SK-N-SH (cell line): ENCODE results near the gene GPATCH1. TPM values are rescaled to one million over a fixed set of nuclear protein-coding genes. Genes with fewer than 3 reads are reported as not detected.

Experiments used
- CTCF ChIA-PET: fragments of 300-600, 350-600 bp; formaldehyde crosslinking; extraction: SDS; loops from one replicate; lab custom pipeline; 2021; lab: Yijun Ruan, JAX
- POLR2A ChIA-PET: fragments of 350-600 bp; sonication (Branson Sonifier 250); formaldehyde crosslinking; extraction: SDS; loops from one replicate; lab custom pipeline; 2020; ENCODE audit warnings: antibody characterized with exemption, inconsistent platforms; lab: Yijun Ruan, JAX
- DNase-seq: peaks from one replicate; pipeline ENCODE4 v3.0.0; 2012
- H2AFZ ChIP-seq: fragments of 200-600 bp; sonication (generic); 2 replicates; pipeline ENCODE4 v1.8.1; 2016; ENCODE audit warnings: antibody characterized with exemption, mild to moderate bottlenecking, low read depth
- H3F3A ChIP-seq: fragments of 200-600 bp; sonication (generic); replicated peaks from 2 replicates; pipeline ENCODE3; 2016; ENCODE audit warnings: antibody characterized with exemption, mild to moderate bottlenecking; ENCODE audit not compliant: insufficient read depth
- H3K27ac ChIP-seq, 2 experiments: fragments of 200-500 bp in 1 of 2; fragments of 200-600 bp in 1 of 2; sonication (Bioruptor generic) in 1 of 2; sonication (generic), shearing (Covaris generic) in 1 of 2; 2 replicates each; pipeline versions ENCODE4 v1.5.1 to v1.6.1; 2014 to 2016; ENCODE audit warnings: low read depth in 2 of 2, inconsistent platforms in 1 of 2, low read length in 1 of 2, mild to moderate bottlenecking in 1 of 2, mixed read lengths in 1 of 2
- H3K27me3 ChIP-seq: fragments of 200-600 bp; sonication (generic), shearing (Covaris generic); 2 replicates; pipeline ENCODE4 v1.6.1; 2016; ENCODE audit warnings: mixed run types; ENCODE audit not compliant: insufficient read depth
- H3K36me3 ChIP-seq, 2 experiments: fragments of 200-500 bp in 1 of 2; fragments of 200-600 bp in 1 of 2; sonication (Bioruptor generic) in 1 of 2; sonication (generic) in 1 of 2; replicated peaks in 1 of 2; 2 replicates each; pipeline versions ENCODE3 to v1.5.1; 2014 to 2016; ENCODE audit warnings: low read length in 1 of 2, mild to moderate bottlenecking in 1 of 2; ENCODE audit not compliant: insufficient read depth in 2 of 2, control insufficient read depth in 1 of 2
- H3K4me1 ChIP-seq, 2 experiments: fragments of 200-500 bp in 1 of 2; fragments of 200-600 bp in 1 of 2; sonication (Bioruptor generic) in 1 of 2; sonication (generic), shearing (Covaris generic) in 1 of 2; 2 replicates each; pipeline versions ENCODE4 v1.5.1 to v1.6.1; 2014 to 2016; ENCODE audit warnings: low read depth in 1 of 2, low read length in 1 of 2, mixed run types in 1 of 2; ENCODE audit not compliant: insufficient read depth in 2 of 2, control insufficient read depth in 1 of 2
- H3K4me2 ChIP-seq: fragments of 200-600 bp; sonication (generic), shearing (Covaris generic); 2 replicates; pipeline ENCODE4 v1.6.1; 2017; ENCODE audit warnings: mixed run types
- H3K4me3 ChIP-seq, 2 experiments: fragments of 200-500 bp in 1 of 2; fragments of 200-600 bp in 1 of 2; sonication (Bioruptor generic) in 1 of 2; sonication (generic), shearing (Covaris generic) in 1 of 2; 2 replicates each; pipeline versions ENCODE4 v1.5.1 to v1.8.1; 2014 to 2016; ENCODE audit warnings: low read depth in 2 of 2, inconsistent platforms in 1 of 2, low read length in 1 of 2, mild to moderate bottlenecking in 1 of 2, mixed read lengths in 1 of 2, moderate library complexity in 1 of 2
- H3K79me2 ChIP-seq: fragments of 200-600 bp; sonication (generic); 2 replicates; pipeline ENCODE4 v1.8.1; 2017; ENCODE audit warnings: mild to moderate bottlenecking; ENCODE audit not compliant: insufficient read depth
- H3K9ac ChIP-seq: fragments of 200-600 bp; sonication (generic); 2 replicates; pipeline ENCODE4 v1.6.1; 2017; ENCODE audit warnings: mixed run types
- H3K9me2 ChIP-seq: fragments of 200-600 bp; sonication (generic); 2 replicates; pipeline ENCODE4 v1.6.1; 2017; ENCODE audit warnings: mixed run types
- H3K9me3 ChIP-seq: fragments of 200-600 bp; sonication (generic); 2 replicates; pipeline ENCODE4 v1.6.1; 2017; ENCODE audit warnings: mixed run types, mild to moderate bottlenecking, moderate library complexity
- H4K20me1 ChIP-seq: fragments of 200-600 bp; sonication (generic); 2 replicates; pipeline ENCODE4 v1.6.1; 2017; ENCODE audit warnings: mild to moderate bottlenecking, mixed run types; ENCODE audit not compliant: insufficient read depth
- CHD2 ChIP-seq: fragments of 150-350 bp; IDR thresholded peaks from 2 replicates; pipeline ENCODE4 v1.6.1; 2018; ENCODE audit warnings: low read length; ENCODE audit not compliant: partially characterized antibody
- EP300 ChIP-seq, 2 experiments: IDR thresholded peaks; 2 replicates each; pipeline versions ENCODE4 v1.4.0 to v1.6.1; 2012; ENCODE audit warnings: borderline replicate concordance in 1 of 2, low read depth in 1 of 2, low read length in 1 of 2
- MAX ChIP-seq: IDR thresholded peaks from 2 replicates; pipeline ENCODE4 v1.4.0; 2012; ENCODE audit warnings: low read depth
- REST ChIP-seq: IDR thresholded peaks from 2 replicates; pipeline ENCODE4 v1.6.1; 2012; ENCODE audit warnings: mild to moderate bottlenecking, low read depth, low read length, moderate library complexity
- SMC3 ChIP-seq: IDR thresholded peaks from 2 replicates; pipeline ENCODE4 v1.6.1; 2012; ENCODE audit warnings: low read depth, low read length, improper control_type of control experiment
- TEAD4 ChIP-seq: IDR thresholded peaks from 2 replicates; pipeline ENCODE4 v1.4.0; 2012; ENCODE audit warnings: mild to moderate bottlenecking, borderline replicate concordance; ENCODE audit not compliant: insufficient read depth
- USF2 ChIP-seq: fragments of 150-350 bp; IDR thresholded peaks from 2 replicates; pipeline ENCODE4 v1.6.1; 2017; ENCODE audit warnings: antibody characterized with exemption, low read length, low read depth, borderline replicate concordance
- YY1 ChIP-seq: IDR thresholded peaks from 2 replicates; pipeline ENCODE4 v1.4.0; 2012; ENCODE audit warnings: low read depth, mild to moderate bottlenecking
- WGBS: methylation state at CpG from one replicate; pipeline ENCODE4 v1.1.6; 2017; ENCODE audit warnings: low lambda C conversion rate; 5-methylcytosine and 5-hydroxymethylcytosine counted together
- polyA plus RNA-seq, 3 experiments: library from polyadenylated mRNA; depleted of rRNA; stranded (reverse); fragments of >200 nt; gene quantifications; 2 replicates each; pipeline ENCODE4 v1.2.3, GENCODE V29; 2012
- TF ChIP-seq, protein P1 (sequence below): IDR thresholded peaks from 2 replicates; pipeline ENCODE4 v1.4.0; 2012; ENCODE audit warnings: low read depth, borderline replicate concordance

The GPATCH1 gene
- polyA plus RNA-seq, 1 of the 3 experiments (the other 2 are of a cell fraction), result 5.9 TPM

DNA sequence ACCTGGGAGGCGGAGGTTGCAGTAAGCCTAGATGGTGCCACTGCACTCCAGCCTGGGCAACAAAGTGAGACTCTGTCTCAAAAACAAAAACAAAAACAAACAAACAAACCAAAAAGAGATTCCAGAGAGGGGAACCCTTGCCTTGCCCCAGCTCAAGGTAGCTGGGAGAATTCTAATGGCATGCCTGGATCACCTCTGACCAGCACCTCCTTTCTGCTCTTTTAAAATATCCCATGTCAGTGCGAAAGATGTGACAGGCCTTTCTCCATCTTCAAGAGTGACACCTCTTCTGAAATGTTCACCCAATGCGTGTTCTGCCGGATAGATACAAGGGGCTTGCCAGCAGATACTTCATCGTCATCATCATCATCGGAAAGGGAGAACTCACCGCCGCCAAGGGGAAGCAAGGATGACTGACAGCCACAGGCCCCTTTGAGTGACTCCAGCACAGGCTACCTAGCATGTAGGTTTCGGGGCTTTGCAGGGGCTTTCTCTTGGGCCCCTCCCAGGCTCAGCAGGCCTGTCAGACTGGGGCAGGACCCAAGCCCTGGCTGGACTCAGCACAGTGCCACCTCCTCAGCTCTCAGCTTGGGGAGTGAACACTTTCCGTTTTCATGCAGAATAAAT lies 94.3 kb downstream of the GPATCH1 start (continued):
- TF ChIP-seq REST, result no peak
- no peak for TF ChIP-seq SMC3
- TF ChIP-seq, protein P1, sequence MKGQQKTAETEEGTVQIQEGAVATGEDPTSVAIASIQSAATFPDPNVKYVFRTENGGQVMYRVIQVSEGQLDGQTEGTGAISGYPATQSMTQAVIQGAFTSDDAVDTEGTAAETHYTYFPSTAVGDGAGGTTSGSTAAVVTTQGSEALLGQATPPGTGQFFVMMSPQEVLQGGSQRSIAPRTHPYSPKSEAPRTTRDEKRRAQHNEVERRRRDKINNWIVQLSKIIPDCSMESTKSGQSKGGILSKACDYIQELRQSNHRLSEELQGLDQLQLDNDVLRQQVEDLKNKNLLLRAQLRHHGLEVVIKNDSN, result no peak
- TF ChIP-seq EP300 (IDR thresholded peaks at IDR 0.05; ENCODE audit: borderline replicate concordance in 1 of 2, low read depth in 1 of 2, low read length in 1 of 2), result no peak
- no peak for TF ChIP-seq TEAD4
- TF ChIP-seq CHD2, result no peak

DNA sequence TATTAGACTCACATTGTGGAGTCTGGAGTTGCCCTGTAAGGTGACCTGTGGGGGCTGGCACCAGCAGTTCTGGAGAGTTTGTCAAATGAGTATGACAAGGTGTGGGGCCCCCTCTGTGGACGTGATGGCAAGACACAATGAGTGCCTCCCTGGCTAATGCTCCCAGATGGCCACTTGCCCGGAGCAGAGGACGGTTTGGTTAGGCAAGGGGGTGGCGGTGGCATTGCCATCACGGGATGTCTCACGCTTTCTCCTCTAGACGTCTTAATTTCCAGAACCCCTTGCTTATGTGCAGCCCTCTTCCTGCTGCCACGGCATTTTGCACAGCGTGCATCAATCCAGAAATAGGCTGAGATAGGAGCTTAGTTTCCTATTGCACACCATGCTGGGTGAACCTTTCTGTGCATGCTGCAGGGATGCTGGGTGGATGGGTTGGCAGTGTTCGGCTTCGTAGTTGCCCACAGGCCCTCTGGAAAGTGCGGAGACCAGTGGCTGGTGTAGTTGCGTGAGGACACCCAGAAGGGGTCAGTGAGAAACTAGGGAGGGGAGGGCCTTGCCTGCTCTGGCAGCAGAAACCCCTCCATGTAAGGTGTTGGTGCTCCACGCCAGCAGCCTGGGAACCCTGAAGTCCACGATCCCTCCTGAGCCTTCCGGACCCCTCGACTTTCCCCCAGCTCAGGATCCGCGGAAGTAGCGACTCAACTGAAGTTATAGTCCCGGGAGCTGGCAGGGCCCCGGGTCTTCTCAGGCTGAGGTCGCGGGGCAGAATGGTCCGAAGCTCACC lies 95.1 kb downstream of the GPATCH1 start:
- Histone ChIP-seq H3K4me3 (peak overlapping the region; percentile 80 to 81), H3K4me1 (peaks cover 0 to 19% of the 10 kb centered on the region in 2 experiments; a peak in 2 of 4 replicates), H2AFZ (peak overlapping the region; percentile 72; the same call in 1 of the 2 replicates), H3K9me2 (no peaks in the 10 kb centered on the region), H3K27me3 (no peaks in the 10 kb centered on the region), H3K9ac (peak overlapping the region; percentile 80), H3K27ac (peak overlapping the region; percentile 83 to 93), H3K36me3 (no peaks in the 10 kb centered on the region), H3K79me2 (peaks cover 12% of the 10 kb centered on the region; the same call in 1 of the 2 replicates), H4K20me1 (no peaks in the 10 kb centered on the region), H3F3A (peaks cover 22% of the 10 kb centered on the region), H3K4me2 (peak overlapping the region; percentile 84), H3K9me3 (no peaks in the 10 kb centered on the region)
- DNase-seq, result peak; percentile 75
- TF ChIP-seq USF2, result no peak
- 0 out of 2 replicates have a peak, but pooled peaks have one; percentile 27 for TF ChIP-seq YY1
- TF ChIP-seq MAX, result no peak
- ChIA-PET POLR2A (interaction anchor here (1.1 to 3.0 kb wide), 9 partner anchors 8 to 495 kb away, joined by 3 to 21 read pairs (median 4); no protein-coding TSS in a partner anchor), CTCF (interaction anchor here (0.6 to 4.4 kb wide), 25 partner anchors 8 to 920 kb away, joined by 3 to 27 read pairs (median 4); no protein-coding TSS in a partner anchor)
- WGBS, result 23% methylated on average over 16 of the region's 25 CpGs
